ENCODE data around the gene FARSA.
"Not testable (repeated sequence)": the region's sequence is repeated elsewhere in the genome, so short reads cannot be mapped to it uniquely, and the experiment has no call there.

FARSA gene

DNA sequence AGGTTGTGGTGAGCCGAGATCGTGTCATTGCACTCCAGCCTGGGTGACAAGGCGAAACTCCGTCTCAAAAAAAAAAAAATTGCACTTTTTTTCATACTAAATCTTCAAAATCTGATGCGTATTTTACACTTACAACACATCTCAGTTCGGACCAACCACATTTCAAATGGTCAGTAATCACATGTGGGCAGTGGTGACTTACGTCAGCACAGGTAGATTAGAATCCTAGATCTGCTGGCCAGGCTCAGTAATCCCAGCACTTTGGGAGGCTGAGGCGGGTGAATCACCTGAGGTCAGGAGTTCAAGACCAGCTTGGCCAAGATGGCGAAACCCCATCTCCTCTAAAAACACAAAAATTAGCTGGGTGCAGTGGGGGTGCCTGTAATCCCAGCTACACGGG is 1.6 kb upstream of the FARSA start:
- H3K36me3 Mint-ChIP-seq = peaks cover 16% of the 10 kb centered on the region
- no peak overlapping the region for H3K4me3 Mint-ChIP-seq
- H3K27me3 Mint-ChIP-seq = no peaks in the 10 kb centered on the region
- no peak overlapping the region for H3K27ac Mint-ChIP-seq
- H3K4me1 Mint-ChIP-seq (ENCODE audit: low read depth) = peaks cover 44% of the 10 kb centered on the region
- no peaks in the 10 kb centered on the region for H3K9me3 Mint-ChIP-seq (ENCODE audit: low read depth)

DNA sequence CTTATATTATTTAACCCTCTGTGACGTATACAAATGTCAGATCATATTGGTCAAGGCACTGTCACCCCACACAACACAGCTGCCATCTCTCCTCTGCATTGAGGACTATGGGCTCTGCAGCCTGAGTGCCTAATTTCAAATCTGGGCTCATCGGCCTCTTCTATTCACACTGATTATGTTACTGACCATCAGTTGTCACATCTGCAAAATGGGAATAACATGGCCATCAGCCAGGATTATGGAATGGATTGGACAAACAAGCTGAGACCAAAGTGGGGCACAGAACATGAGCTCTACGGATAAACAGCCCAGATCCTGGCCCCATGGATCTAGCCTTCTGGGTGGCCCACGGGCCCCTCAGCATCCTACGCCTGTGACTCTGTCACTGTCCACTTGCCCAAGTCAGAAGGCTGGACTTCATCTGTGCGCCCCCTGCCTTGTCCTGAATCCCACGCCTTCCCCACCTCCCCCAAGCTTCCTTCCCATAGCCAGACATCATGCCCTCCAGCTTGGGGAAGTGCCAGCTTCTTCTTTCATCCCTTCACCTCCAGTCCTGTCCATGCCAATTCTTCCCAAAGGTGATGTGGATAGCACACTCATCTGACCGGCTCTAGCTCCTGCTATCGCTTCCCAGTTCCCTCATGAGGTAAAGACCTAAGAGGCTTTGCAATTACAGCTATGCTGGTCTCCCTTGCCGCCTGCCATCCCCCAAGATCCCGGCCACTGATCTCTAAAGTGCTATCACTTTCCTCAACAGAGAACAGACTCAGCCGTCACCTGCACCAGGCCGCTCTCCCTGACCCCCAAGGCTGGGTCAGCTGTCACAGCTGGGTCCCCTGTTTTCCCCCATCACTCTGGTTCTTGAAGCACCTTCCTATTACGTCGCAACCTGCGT is 872 bp downstream of the FARSA start:
- Mint-ChIP-seq H3K27ac (peak overlapping the region; percentile 93), H3K9me3 (ENCODE audit: low read depth) (no peaks in the 10 kb centered on the region), H3K36me3 (peaks cover 6% of the 10 kb centered on the region), H3K27me3 (no peaks in the 10 kb centered on the region), H3K4me1 (ENCODE audit: low read depth) (peaks cover 34% of the 10 kb centered on the region), H3K4me3 (peak overlapping the region; percentile 97)

DNA sequence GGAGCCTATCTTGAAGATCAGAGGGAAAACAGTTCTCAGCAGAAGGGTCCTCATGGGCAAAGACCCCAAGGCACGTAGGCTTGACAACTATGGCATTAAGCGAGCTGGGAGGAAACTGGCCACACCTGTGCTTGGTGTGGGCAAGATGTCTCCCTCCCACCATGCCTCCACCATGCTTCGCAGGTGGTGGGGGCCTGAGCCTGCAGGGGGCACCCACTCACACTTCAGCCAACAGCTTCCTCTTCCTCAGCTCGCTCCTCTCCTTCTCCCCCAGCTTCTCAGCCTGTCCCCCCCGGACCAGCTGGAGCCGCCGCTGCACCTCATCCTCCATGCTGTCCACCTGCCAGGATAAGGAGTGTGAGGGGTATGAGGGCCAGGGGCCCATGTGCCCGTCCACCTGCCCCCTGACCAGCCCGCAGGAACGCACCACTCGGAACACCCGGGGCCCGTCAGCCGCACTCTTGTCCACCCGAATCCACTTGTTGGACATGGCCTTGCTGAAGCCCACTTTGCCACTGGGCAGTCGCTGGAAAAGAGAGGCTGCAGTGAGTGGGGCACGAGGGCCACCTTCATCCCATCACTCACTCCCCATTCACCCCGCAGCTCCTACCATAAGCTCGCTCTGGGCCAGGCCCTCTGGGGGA is 3.4 kb downstream of the FARSA start:
- Mint-ChIP-seq H3K36me3 (peaks cover 9% of the 10 kb centered on the region), H3K27ac (no peak overlapping the region), H3K27me3 (no peaks in the 10 kb centered on the region), H3K4me1 (ENCODE audit: low read depth) (peaks cover 22% of the 10 kb centered on the region), H3K9me3 (ENCODE audit: low read depth) (no peaks in the 10 kb centered on the region), H3K4me3 (no peak overlapping the region)

DNA sequence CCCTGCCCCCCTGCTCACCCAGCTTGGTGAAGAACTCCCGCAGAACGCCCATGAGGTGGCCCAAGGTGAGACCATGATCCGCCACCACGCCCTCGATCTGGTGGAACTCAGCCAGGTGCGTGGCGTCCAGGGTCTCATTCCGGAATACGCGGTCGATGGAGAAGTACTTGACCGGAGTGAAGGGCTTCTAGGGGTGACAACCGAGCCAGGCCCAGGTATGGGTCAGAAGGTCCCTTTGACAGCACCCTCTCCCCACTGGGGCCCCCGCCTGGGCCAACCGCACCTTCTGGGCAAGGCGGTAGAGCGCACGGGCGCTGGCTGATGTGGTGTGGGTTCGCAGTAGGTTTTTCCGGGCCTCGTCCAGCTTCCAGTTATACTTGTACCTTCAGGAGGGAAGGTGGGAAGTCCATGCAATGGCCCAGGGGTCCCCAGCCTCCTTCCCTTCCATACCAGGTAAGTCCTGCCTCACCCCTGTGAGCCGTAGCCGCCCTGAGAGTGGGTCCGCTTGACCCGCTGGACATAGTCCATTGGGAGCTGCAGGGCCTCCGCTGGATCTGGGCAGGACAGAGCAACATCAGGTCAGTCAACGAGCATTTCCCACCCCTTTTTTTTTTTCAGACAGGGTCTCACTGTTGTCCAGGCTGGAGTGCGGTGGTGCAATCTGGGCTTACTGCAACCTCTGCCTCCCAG is 8.7 kb downstream of the FARSA start:
- H3K27ac Mint-ChIP-seq = no peak overlapping the region
- peaks cover 3% of the 10 kb centered on the region for H3K4me1 Mint-ChIP-seq (ENCODE audit: low read depth)
- no peak overlapping the region for H3K4me3 Mint-ChIP-seq
- no peaks in the 10 kb centered on the region for H3K9me3 Mint-ChIP-seq (ENCODE audit: low read depth)
- no peaks in the 10 kb centered on the region for H3K27me3 Mint-ChIP-seq
- H3K36me3 Mint-ChIP-seq = peaks cover 10% of the 10 kb centered on the region

DNA sequence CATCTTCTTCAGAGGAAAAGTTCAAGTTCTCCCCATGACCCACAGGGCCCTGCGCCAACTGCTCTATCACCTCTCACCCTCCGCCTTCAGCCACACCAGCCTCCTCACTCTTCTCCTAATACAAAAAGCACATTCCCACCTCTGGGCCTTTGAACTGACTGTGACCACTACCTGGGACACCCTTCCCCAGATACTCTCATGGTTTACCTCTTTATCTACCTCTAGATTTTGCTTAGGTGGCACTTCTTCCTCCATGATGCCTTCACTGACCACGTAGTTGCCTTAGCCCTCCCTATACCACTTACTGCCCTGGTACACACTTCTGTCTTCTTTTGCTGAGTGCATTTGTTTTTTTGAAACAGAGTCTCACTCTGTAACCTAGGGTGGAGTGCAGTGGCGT is 10.6 kb downstream of the FARSA start:
- Mint-ChIP-seq H3K27ac (no peak overlapping the region), H3K9me3 (ENCODE audit: low read depth) (no peaks in the 10 kb centered on the region), H3K4me1 (ENCODE audit: low read depth) (peaks cover 9% of the 10 kb centered on the region), H3K4me3 (no peak overlapping the region), H3K27me3 (no peaks in the 10 kb centered on the region), H3K36me3 (peaks cover 8% of the 10 kb centered on the region)

DNA sequence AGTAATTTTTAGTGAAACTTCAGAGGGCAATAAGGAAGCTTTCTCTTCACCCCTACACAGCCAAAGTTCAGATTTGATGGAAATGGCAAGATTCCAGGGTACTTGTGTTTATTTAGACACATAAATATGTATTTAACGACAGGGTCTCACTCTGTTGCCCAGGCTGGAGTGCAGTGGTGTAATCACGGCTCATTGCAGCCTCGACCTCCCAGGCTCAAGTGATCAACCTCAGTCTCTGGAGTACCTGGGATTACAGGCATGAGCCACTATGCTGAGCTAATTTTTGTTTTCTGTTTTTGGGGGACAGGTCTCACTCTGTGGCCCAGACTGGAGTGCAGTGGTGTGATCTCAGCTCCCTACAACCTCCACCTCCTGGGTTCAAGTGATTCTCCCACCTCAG is 12.5 kb downstream of the FARSA start:
- Mint-ChIP-seq H3K36me3 (peaks cover 5% of the 10 kb centered on the region), H3K27ac (no peak overlapping the region), H3K4me1 (ENCODE audit: low read depth) (peaks cover 11% of the 10 kb centered on the region), H3K9me3 (ENCODE audit: low read depth) (no peaks in the 10 kb centered on the region), H3K4me3 (no peak overlapping the region), H3K27me3 (no peaks in the 10 kb centered on the region)

DNA sequence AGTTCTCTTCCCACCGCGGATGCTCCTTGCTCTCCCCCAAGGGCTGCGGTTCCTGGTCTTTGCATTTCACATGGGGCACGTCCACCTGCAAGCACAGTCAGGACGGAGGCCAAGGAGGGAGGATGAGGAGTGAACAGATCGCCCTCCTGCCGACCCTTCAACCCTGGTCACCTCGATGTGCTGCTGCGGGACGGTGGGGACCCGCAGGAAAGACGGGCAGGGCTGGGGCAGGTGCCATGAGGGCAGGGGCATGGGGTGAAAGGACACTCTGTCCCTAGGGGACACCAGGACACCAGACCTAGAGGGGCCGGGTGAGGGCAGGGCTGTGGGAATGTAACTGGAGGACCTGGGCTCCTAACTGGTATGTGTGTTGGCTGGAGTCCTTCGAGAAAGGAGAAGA is 15.3 kb downstream of the FARSA start:
- peaks cover 5% of the 10 kb centered on the region for H3K36me3 Mint-ChIP-seq
- peaks cover 32% of the 10 kb centered on the region for H3K4me1 Mint-ChIP-seq (ENCODE audit: low read depth)
- peak overlapping the region; percentile 32 for H3K4me3 Mint-ChIP-seq
- H3K27ac Mint-ChIP-seq = no peak overlapping the region
- no peaks in the 10 kb centered on the region for H3K27me3 Mint-ChIP-seq
- H3K9me3 Mint-ChIP-seq (ENCODE audit: low read depth) = no peaks in the 10 kb centered on the region

DNA sequence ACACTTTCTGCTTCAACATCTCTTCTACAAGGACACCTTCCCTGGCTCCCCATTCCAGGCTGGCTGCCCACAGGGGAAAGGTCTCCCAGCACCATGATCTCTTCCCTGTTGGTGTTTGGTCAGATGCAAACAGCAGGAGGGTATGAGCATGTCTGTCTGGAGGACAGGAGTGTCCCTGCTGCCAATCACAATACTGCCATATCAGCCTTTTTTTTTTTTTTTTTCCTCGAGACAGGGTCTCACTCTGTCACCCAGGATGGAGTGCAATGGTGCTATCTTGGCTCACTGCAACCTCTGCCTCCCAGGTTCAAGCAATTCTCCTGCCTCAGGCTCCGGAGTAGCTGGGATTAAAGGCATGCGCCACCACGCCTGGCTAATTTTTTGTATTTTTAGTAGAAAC is 17.7 kb downstream of the FARSA start:
- H3K9me3 Mint-ChIP-seq (ENCODE audit: low read depth); H3K4me3 Mint-ChIP-seq; H3K36me3 Mint-ChIP-seq; H3K27me3 Mint-ChIP-seq: not testable (repeated sequence)
- Mint-ChIP-seq H3K4me1 (ENCODE audit: low read depth) (peaks cover 34% of the 10 kb centered on the region), H3K27ac (peak overlapping the region; percentile 66)

DNA sequence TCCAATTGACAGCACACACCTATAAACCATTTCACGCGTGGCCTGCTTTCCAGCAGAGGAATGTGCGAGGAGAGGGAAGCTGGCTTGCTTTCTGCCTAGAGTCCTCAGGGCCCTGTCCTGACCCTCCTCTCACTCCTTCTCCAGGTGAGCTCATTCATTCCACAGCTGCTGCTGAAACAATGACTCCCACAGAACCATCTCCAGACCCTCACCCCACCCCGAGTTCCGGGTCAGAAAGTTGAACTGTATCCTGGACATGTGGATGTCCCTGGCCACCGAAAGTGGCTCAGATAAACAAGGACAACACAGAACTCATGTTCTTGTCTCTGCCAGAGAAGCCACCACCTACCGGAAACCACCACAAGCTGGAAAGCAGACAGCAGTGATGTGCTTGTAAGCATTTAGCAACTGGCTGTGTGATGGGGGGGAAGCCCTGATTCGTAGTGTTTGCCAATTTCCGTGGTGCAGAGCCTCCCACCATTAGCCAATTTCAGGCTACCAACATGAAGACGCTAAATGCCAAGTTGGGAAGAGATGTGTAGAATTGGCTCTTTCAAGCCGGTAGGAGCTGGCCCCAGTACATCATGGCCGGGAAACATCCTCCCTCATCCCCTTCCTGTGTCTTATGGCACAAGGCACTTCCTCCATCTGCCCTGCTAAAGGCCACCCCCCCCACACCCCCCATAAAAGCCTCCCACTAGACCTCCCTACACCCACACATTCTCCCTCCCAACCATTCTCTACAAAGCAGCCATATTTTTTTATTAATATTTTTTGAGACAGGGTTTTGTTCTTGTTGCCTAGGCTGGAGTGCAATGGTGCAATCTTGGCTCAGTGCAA is 19.4 kb downstream of the FARSA start:
- H3K36me3 Mint-ChIP-seq = no peaks in the 10 kb centered on the region
- peak overlapping the region; percentile 96 for H3K27ac Mint-ChIP-seq
- H3K4me3 Mint-ChIP-seq = peak overlapping the region; percentile 69
- no peaks in the 10 kb centered on the region for H3K27me3 Mint-ChIP-seq
- peaks cover 28% of the 10 kb centered on the region for H3K4me1 Mint-ChIP-seq (ENCODE audit: low read depth)
- no peaks in the 10 kb centered on the region for H3K9me3 Mint-ChIP-seq (ENCODE audit: low read depth)

DNA sequence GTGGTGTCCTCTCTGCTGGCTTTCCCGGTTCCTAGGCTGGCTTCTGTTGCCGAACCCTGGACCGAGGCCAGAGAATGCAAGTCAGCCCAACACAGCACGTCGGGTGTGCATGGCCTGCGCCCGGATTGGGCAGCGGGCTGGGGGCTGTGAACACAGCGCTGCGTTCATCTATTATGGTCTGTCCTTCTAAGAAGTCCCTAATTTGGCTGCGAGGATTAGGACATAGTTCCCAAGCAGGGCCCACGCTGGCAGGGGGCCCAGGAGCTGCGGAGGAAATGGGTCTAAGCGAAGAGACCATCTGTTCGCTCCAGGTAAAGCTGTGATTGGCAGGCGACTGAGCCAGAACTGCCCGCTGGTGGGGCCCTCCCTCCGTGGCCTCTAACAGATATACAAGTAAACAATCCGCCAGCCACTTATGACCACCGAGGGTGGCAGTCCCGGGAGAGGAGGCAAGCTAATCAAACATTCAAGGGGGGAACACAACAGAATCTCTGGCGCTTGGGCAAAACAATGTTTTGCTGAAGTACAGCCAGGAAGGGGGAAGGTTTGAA is 20.4 kb downstream of the FARSA start:
- Mint-ChIP-seq H3K4me1 (ENCODE audit: low read depth) (peaks cover 25% of the 10 kb centered on the region), H3K27me3 (no peaks in the 10 kb centered on the region), H3K36me3 (no peaks in the 10 kb centered on the region), H3K9me3 (ENCODE audit: low read depth) (no peaks in the 10 kb centered on the region), H3K27ac (no peak overlapping the region), H3K4me3 (no peak overlapping the region)

DNA sequence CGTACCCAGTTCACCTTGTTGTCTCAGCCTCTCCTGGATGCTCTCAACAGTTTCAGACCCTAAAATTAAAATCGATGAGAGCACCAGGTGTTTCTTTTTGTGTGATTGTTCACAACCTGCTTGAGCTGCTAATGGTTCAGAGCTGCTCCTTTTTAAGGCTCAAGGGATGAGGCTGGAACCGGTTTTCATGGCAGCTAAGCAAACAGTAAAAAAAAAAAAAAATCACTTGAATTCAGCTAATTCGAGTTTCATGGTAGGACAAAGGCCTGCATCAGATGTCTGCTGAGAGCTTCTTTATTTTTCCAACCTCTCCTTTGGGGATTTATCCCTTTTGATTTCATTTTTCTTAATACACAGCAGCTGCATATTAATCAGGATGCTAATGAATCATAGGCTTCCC is 20.9 kb downstream of the FARSA start:
- Mint-ChIP-seq H3K27ac (peak overlapping the region; percentile 50), H3K27me3 (no peaks in the 10 kb centered on the region), H3K9me3 (ENCODE audit: low read depth) (no peaks in the 10 kb centered on the region), H3K4me1 (ENCODE audit: low read depth) (peaks cover 25% of the 10 kb centered on the region), H3K4me3 (no peak overlapping the region), H3K36me3 (no peaks in the 10 kb centered on the region)

DNA sequence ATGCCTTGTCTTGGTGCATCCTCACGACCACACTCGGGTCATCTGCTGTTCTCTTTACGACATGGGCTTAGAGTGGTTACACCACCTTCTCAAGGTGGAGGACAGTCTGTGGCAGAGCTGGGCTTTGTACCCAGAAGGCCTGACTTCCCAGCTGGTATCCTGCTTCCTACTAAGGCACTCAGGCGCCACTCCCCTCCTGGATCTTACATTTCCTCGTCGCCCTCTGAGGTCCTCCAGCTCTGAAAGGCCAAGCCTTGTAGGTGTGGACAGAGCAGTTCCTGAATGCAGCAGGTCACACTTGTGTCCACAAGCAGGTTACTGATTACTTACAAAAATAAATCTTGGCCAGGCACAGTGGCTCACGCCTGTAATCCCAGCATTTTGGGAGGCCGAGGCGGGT is 26.3 kb downstream of the FARSA start:
- Mint-ChIP-seq H3K9me3 (ENCODE audit: low read depth) (no peaks in the 10 kb centered on the region), H3K27ac (no peak overlapping the region), H3K4me3 (no peak overlapping the region), H3K4me1 (ENCODE audit: low read depth) (no peaks in the 10 kb centered on the region), H3K27me3 (no peaks in the 10 kb centered on the region), H3K36me3 (no peaks in the 10 kb centered on the region)

DNA sequence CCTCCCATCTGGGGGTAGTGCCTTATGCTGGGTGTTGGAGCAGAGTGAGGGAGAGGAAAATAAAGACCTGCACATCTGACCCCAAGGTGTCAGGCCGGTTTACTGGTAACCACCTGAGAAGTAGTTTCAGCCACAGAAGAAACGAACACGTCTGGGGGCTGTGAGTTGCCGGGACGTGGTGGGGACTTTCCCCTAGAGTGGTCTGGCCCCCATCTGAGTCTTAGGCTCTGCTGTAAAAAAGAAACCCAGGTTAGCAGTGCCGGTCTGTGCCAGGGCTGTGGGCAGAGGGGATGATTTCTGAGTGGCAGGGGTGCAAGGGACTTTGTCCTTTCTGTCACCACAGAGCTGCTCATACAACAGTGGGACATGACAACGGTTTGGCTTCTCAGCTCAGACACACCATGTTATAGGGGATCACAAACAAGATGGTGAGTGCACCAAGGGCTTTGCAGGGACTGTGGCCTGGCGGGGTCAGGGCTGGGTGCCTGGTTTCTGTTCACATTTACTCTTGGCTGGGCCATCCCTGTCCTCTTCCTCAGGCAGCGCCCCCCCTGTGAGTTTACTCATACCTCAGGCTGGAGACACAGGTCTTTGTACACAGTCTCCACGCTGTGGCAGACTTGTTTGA is 33.5 kb downstream of the FARSA start:
- Mint-ChIP-seq H3K27me3 (no peaks in the 10 kb centered on the region), H3K27ac (no peak overlapping the region), H3K4me3 (no peak overlapping the region), H3K9me3 (ENCODE audit: low read depth) (no peaks in the 10 kb centered on the region), H3K4me1 (ENCODE audit: low read depth) (no peaks in the 10 kb centered on the region), H3K36me3 (peaks cover 2% of the 10 kb centered on the region)

DNA sequence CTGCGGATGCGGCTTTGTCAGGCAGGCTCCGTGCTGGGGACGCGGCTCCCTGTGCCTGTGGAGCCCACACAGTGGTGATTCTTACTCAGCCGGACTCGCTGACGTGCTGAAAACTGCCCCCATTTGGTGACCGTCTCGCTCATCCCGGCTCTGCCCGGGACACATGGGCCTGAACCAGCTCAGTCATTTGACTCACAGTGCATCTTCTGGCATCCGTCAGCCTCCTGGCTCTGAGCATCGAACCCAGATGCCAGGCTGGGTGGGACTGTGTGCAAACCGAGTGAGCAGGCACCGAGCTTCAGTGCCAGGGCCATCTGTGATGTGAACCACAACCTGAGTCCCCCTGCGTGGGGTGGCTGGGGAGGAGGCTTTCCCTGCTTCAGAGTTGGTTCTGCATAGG is 37.1 kb downstream of the FARSA start:
- H3K27ac Mint-ChIP-seq = no peak overlapping the region
- H3K9me3 Mint-ChIP-seq (ENCODE audit: low read depth) = no peaks in the 10 kb centered on the region
- peaks cover 12% of the 10 kb centered on the region for H3K4me1 Mint-ChIP-seq (ENCODE audit: low read depth)
- peaks cover 2% of the 10 kb centered on the region for H3K36me3 Mint-ChIP-seq
- H3K4me3 Mint-ChIP-seq = no peak overlapping the region
- no peaks in the 10 kb centered on the region for H3K27me3 Mint-ChIP-seq

All from activated naive CD8-positive, alpha-beta T cell (primary cell).